Nephron (organoid): ENCODE data around the gene RIMBP2.

ENCODE experiments used
- H3K27ac Mint-ChIP-seq, 3 experiments: 2 replicates each; pipeline ENCODE4 v1.8.0; 2020; ENCODE audit warnings: mixed read lengths in 3 of 3, mild to moderate bottlenecking in 2 of 3, moderate library complexity in 1 of 3
- H3K27me3 Mint-ChIP-seq: 2 replicates; pipeline ENCODE4 v1.8.0; 2021; ENCODE audit warnings: low read depth, mild to moderate bottlenecking, moderate library complexity, mixed read lengths
- H3K36me3 Mint-ChIP-seq: 2 replicates; pipeline ENCODE4 v1.8.0; 2020; ENCODE audit warnings: low read depth, mixed read lengths
- H3K4me1 Mint-ChIP-seq: 2 replicates; pipeline ENCODE4 v1.8.0; 2020; ENCODE audit warnings: mixed read lengths
- H3K4me3 Mint-ChIP-seq, 3 experiments: 2 replicates each; pipeline ENCODE4 v1.8.0; 2020; ENCODE audit warnings: mild to moderate bottlenecking in 3 of 3, mixed read lengths in 3 of 3, moderate library complexity in 2 of 3
- H3K9me3 Mint-ChIP-seq: 2 replicates; pipeline ENCODE4 v1.8.0; 2020; ENCODE audit warnings: mixed read lengths
- CTCF ChIP-seq, 3 experiments: fragments of 200-600 bp; sonication (generic); IDR thresholded peaks; one replicate each; pipeline ENCODE4 v1.5.0; 2021; ENCODE audit warnings: antibody characterized with exemption in 3 of 3; ENCODE audit not compliant: unreplicated experiment in 3 of 3

RIMBP2 gene

GRCh38 chr12:130501821-130502220 lies 214.3 kb downstream of the RIMBP2 start:
- Mint-ChIP-seq H3K9me3 (no peaks in the 10 kb centered on the region), H3K4me3 (no peak overlapping the region), H3K27me3 (peaks cover 12% of the 10 kb centered on the region), H3K36me3 (no peaks in the 10 kb centered on the region), H3K4me1 (peaks cover 4% of the 10 kb centered on the region), H3K27ac (no peak overlapping the region)
- TF ChIP-seq CTCF (IDR thresholded peaks at IDR 0.05; ENCODE audit: unreplicated experiment in 3 of 3) = no peak

GRCh38 chr12:130500835-130501330 lies 215.2 kb downstream of the RIMBP2 start:
- Mint-ChIP-seq H3K4me3 (no peak overlapping the region), H3K36me3 (no peaks in the 10 kb centered on the region), H3K9me3 (no peaks in the 10 kb centered on the region), H3K4me1 (peaks cover 4% of the 10 kb centered on the region), H3K27me3 (peaks cover 9% of the 10 kb centered on the region), H3K27ac (no peak overlapping the region)
- TF ChIP-seq CTCF (IDR thresholded peaks at IDR 0.05; ENCODE audit: unreplicated experiment in 3 of 3) = no peak

GRCh38 chr12:130499474-130499873 lies 216.6 kb downstream of the RIMBP2 start:
- Mint-ChIP-seq H3K27ac (no peak overlapping the region), H3K4me3 (no peak overlapping the region), H3K36me3 (no peaks in the 10 kb centered on the region), H3K27me3 (peaks cover 9% of the 10 kb centered on the region), H3K9me3 (no peaks in the 10 kb centered on the region), H3K4me1 (no peaks in the 10 kb centered on the region)
- no peak for TF ChIP-seq CTCF (IDR thresholded peaks at IDR 0.05; ENCODE audit: unreplicated experiment in 3 of 3)

- no peak for TF ChIP-seq CTCF (IDR thresholded peaks at IDR 0.05; ENCODE audit: unreplicated experiment in 3 of 3)
- H3K27ac Mint-ChIP-seq = no peak overlapping the region
- no peak overlapping the region for H3K4me3 Mint-ChIP-seq
- H3K9me3 Mint-ChIP-seq = no peaks in the 10 kb centered on the region
- no peaks in the 10 kb centered on the region for H3K36me3 Mint-ChIP-seq
- H3K4me1 Mint-ChIP-seq = no peaks in the 10 kb centered on the region
- H3K27me3 Mint-ChIP-seq = peaks cover 4% of the 10 kb centered on the region
Observed at GRCh38 chr12:130498589-130499385, 217.3 kb downstream of the RIMBP2 start.

- Mint-ChIP-seq H3K27ac (no peak overlapping the region), H3K27me3 (peaks cover 4% of the 10 kb centered on the region), H3K9me3 (no peaks in the 10 kb centered on the region), H3K4me1 (no peaks in the 10 kb centered on the region), H3K4me3 (no peak overlapping the region), H3K36me3 (no peaks in the 10 kb centered on the region)
- TF ChIP-seq CTCF (IDR thresholded peaks at IDR 0.05; ENCODE audit: unreplicated experiment in 3 of 3) = no peak
Observed at GRCh38 chr12:130497991-130498390, 218.1 kb downstream of the RIMBP2 start.

GRCh38 chr12:130497321-130497720 lies 218.8 kb downstream of the RIMBP2 start:
- H3K9me3 Mint-ChIP-seq = no peaks in the 10 kb centered on the region
- no peak overlapping the region for H3K27ac Mint-ChIP-seq
- H3K36me3 Mint-ChIP-seq = no peaks in the 10 kb centered on the region
- no peak for TF ChIP-seq CTCF (IDR thresholded peaks at IDR 0.05; ENCODE audit: unreplicated experiment in 3 of 3)
- H3K27me3 Mint-ChIP-seq = peaks cover 4% of the 10 kb centered on the region
- H3K4me1 Mint-ChIP-seq = no peaks in the 10 kb centered on the region
- no peak overlapping the region for H3K4me3 Mint-ChIP-seq
